Dermis microvascular lymphatic vessel endothelial cell (primary cell): ENCODE results near the gene NLRP10. TPM values are rescaled to one million over a fixed set of nuclear protein-coding genes. Genes with fewer than 3 reads are reported as not detected.

Experiments
- DNase-seq, 2 donors: peaks; one replicate each; pipeline versions ENCODE4 v3.0.0 to v3.0.0-alpha.2; 2010; ENCODE audit warnings: low read depth in 2 of 2
- total RNA-seq: library from RNA; depleted of rRNA; stranded (reverse); fragments of >200 nt; gene quantifications from 2 replicates; pipeline ENCODE4 v1.2.1, GENCODE V29; 2014

Gene NLRP10
- total RNA-seq, 1 donor from 2014 or later = not detected

GRCh38 chr11:7977232-7977917, 12.1 kb upstream of the NLRP10 start:
- DNase-seq = peak; percentile 61 to 70

- DNase-seq = no peak
Measured at GRCh38 chr11:7974668-7975067, 9.4 kb upstream of the NLRP10 start.

GRCh38 chr11:7973011-7973410, 7.8 kb upstream of the NLRP10 start:
- no peak for DNase-seq

GRCh38 chr11:7971846-7972245, 6.6 kb upstream of the NLRP10 start:
- no peak for DNase-seq

- no peak for DNase-seq
Measured at GRCh38 chr11:7969756-7970646, 4.8 kb upstream of the NLRP10 start.

GRCh38 chr11:7968686-7969085, 3.4 kb upstream of the NLRP10 start:
- no peak for DNase-seq

- DNase-seq = no peak
Measured at GRCh38 chr11:7967826-7968225, 2.6 kb upstream of the NLRP10 start.

GRCh38 chr11:7967097-7967496, 1.9 kb upstream of the NLRP10 start:
- no peak for DNase-seq

GRCh38 chr11:7964873-7965272, 374 bp downstream of the NLRP10 start:
- no peak for DNase-seq

- no peak for DNase-seq
Measured at GRCh38 chr11:7964261-7964660, 986 bp downstream of the NLRP10 start.

- DNase-seq = no peak
Measured at GRCh38 chr11:7955191-7955590, 10.1 kb downstream of the NLRP10 start.

- no peak for DNase-seq
Measured at GRCh38 chr11:7949934-7950333, 15.3 kb downstream of the NLRP10 start.

GRCh38 chr11:7944123-7944522, 21.1 kb downstream of the NLRP10 start:
- no peak for DNase-seq

- no peak for DNase-seq
Measured at GRCh38 chr11:7941608-7942007, 23.6 kb downstream of the NLRP10 start, which contains the start of gene OR10A3. Gene OR10A3 (minus strand): TSS chr11:7941708. CDS start chr11:7939520, 2,188 bp downstream.

- no peak for DNase-seq
Measured at GRCh38 chr11:7941146-7941545, 24.1 kb downstream of the NLRP10 start.

GRCh38 chr11:7936615-7937014, 28.6 kb downstream of the NLRP10 start:
- DNase-seq = no peak

- DNase-seq = no peak
Measured at GRCh38 chr11:7931168-7931567, 34.1 kb downstream of the NLRP10 start, which contains the start of gene OR10A6. Gene OR10A6 (minus strand): TSS chr11:7931268. CDS start chr11:7928662, 2,606 bp downstream.

- DNase-seq = no peak
Measured at GRCh38 chr11:7927635-7928034, 37.6 kb downstream of the NLRP10 start.

GRCh38 chr11:7924536-7924935, 40.7 kb downstream of the NLRP10 start:
- DNase-seq = no peak

- DNase-seq = no peak
Measured at GRCh38 chr11:7918141-7918540, 47.1 kb downstream of the NLRP10 start.
